Hepatocyte (in vitro differentiated cells): ENCODE measurements around the gene SYT3. TPM values are rescaled to one million over a fixed set of nuclear protein-coding genes. Genes with fewer than 3 reads are reported as not detected.
A peak's percentile ranks its signal among the peaks of the same experiment; 100 is the strongest.

Source experiments
- DNase-seq: peaks from one replicate; pipeline ENCODE4 v3.0.0-alpha.2; 2016; ENCODE audit warnings: low spot score
- H2AFZ ChIP-seq: fragments of 200-600 bp; sonication (generic); 2 replicates; pipeline ENCODE4 v1.6.0; 2016; ENCODE audit warnings: antibody characterized with exemption, mild to moderate bottlenecking
- H3K27ac ChIP-seq: fragments of 200-600 bp; sonication (generic); 2 replicates; pipeline ENCODE4 v1.5.1; 2016; ENCODE audit warnings: mild to moderate bottlenecking
- H3K27me3 ChIP-seq: fragments of 200-600 bp; sonication (generic); 2 replicates; pipeline ENCODE4 v1.6.1; 2016
- H3K36me3 ChIP-seq: fragments of 200-600 bp; sonication (generic); replicated peaks from 2 replicates; pipeline ENCODE4 v1.5.1; 2016; ENCODE audit warnings: low read depth; ENCODE audit not compliant: insufficient read depth
- H3K4me1 ChIP-seq: fragments of 200-600 bp; sonication (generic); 2 replicates; pipeline ENCODE4 v1.5.1; 2016; ENCODE audit warnings: mild to moderate bottlenecking, moderate library complexity; ENCODE audit not compliant: insufficient read depth
- H3K4me2 ChIP-seq: fragments of 200-600 bp; sonication (generic); 2 replicates; pipeline ENCODE4 v1.6.0; 2016
- H3K4me3 ChIP-seq: fragments of 200-600 bp; sonication (generic); 2 replicates; pipeline ENCODE4 v1.5.1; 2016; ENCODE audit warnings: mild to moderate bottlenecking
- H3K79me2 ChIP-seq: fragments of 200-600 bp; sonication (generic); 2 replicates; pipeline ENCODE4 v1.6.0; 2017; ENCODE audit warnings: mild to moderate bottlenecking
- H3K9me2 ChIP-seq: fragments of 200-600 bp; sonication (generic); replicated peaks from 2 replicates; pipeline ENCODE4 v1.6.0; 2017; ENCODE audit warnings: mild to moderate bottlenecking; ENCODE audit not compliant: insufficient read depth
- H3K9me3 ChIP-seq: fragments of 200-600 bp; sonication (generic); 2 replicates; pipeline ENCODE4 v1.5.1; 2016; ENCODE audit warnings: low read depth, mild to moderate bottlenecking
- H4K20me1 ChIP-seq: fragments of 200-600 bp; sonication (generic); 2 replicates; pipeline ENCODE4 v1.6.0; 2016; ENCODE audit warnings: mild to moderate bottlenecking; ENCODE audit not compliant: insufficient read depth, poor library complexity, severe bottlenecking
- CTCF ChIP-seq: fragments of 200-600 bp; sonication (generic); IDR thresholded peaks from 2 replicates; pipeline ENCODE4 v1.5.1; 2016; ENCODE audit warnings: antibody characterized with exemption, mild to moderate bottlenecking; ENCODE audit not compliant: poor library complexity
- EZH2 ChIP-seq: fragments of 200-600 bp; sonication (generic); IDR thresholded peaks from 2 replicates; pipeline ENCODE4 v1.6.1; 2016; ENCODE audit warnings: antibody characterized with exemption, mild to moderate bottlenecking, borderline replicate concordance
- EZH2phosphoT487 ChIP-seq: fragments of 200-600 bp; sonication (generic); IDR thresholded peaks from one replicate; pipeline ENCODE4 v1.6.1; 2018; ENCODE audit warnings: antibody characterized with exemption, mild to moderate bottlenecking, low read depth, moderate library complexity; ENCODE audit not compliant: unreplicated experiment, severe bottlenecking
- WGBS: methylation state at CpG from one replicate; pipeline ENCODE4 v1.1.6; 2016; ENCODE audit warnings: low lambda C conversion rate; ENCODE audit errors: missing lambda C conversion rate; 5-methylcytosine and 5-hydroxymethylcytosine counted together
- polyA plus RNA-seq: library from polyadenylated mRNA; unstranded; fragments of >200 nt; fragmentation: Nextera tagmentation; extraction: Ambion mirVana; gene quantifications from 2 replicates; pipeline ENCODE4 v1.2.1, GENCODE V29; 2016
- total RNA-seq: library from RNA; depleted of rRNA; stranded (reverse); fragments of >200 nt; gene quantifications from 2 replicates; pipeline ENCODE4 v1.2.3, GENCODE V29; 2014

Gene SYT3
- total and polyA plus RNA-seq, 2 experiments from 2014 or later: 1.5 to 2.2 TPM

GRCh38 chr19:50645107-50645506 is 5.4 kb upstream of the SYT3 start:
- Histone ChIP-seq H3K4me3 (no peak overlapping the region), H3K79me2 (no peaks in the 10 kb centered on the region), H3K4me2 (no peak overlapping the region), H3K27ac (no peak overlapping the region), H3K9me3 (no peaks in the 10 kb centered on the region), H4K20me1 (no peaks in the 10 kb centered on the region), H3K36me3 (no peaks in the 10 kb centered on the region), H3K4me1 (no peaks in the 10 kb centered on the region), H3K9me2 (no peaks in the 10 kb centered on the region), H2AFZ (no peak overlapping the region), H3K27me3 (peaks cover 18% of the 10 kb centered on the region)
- 83% methylated on average over 6 of the region's 6 CpGs for WGBS
- DNase-seq: no peak
- TF ChIP-seq EZH2 (no peak), CTCF (no peak), EZH2phosphoT487 (no peak)

- H3K4me3 ChIP-seq: no peak overlapping the region
Measured at GRCh38 chr19:50644315-50644915, 4.7 kb upstream of the SYT3 start.

GRCh38 chr19:50640368-50640767 is 687 bp upstream of the SYT3 start:
- Histone ChIP-seq H3K4me3 (no peak overlapping the region), H3K9me3 (no peaks in the 10 kb centered on the region), H3K9me2 (no peaks in the 10 kb centered on the region), H3K27me3 (peaks cover 37% of the 10 kb centered on the region), H3K4me1 (no peaks in the 10 kb centered on the region), H3K27ac (no peak overlapping the region), H4K20me1 (no peaks in the 10 kb centered on the region), H3K36me3 (no peaks in the 10 kb centered on the region), H3K4me2 (peak overlapping the region; percentile 99), H2AFZ (no peak overlapping the region), H3K79me2 (no peaks in the 10 kb centered on the region)
- DNase-seq: no peak
- 84% methylated on average over 2 of the region's 2 CpGs for WGBS
- TF ChIP-seq CTCF (no peak), EZH2phosphoT487 (no peak), EZH2 (no peak)

More at GRCh38 chr19:50644315-50644915, 4.7 kb upstream of the SYT3 start:
- TF ChIP-seq EZH2phosphoT487 (no peak), EZH2 (no peak), CTCF (no peak)
- no peak overlapping the region for H3K4me2 ChIP-seq
- no peaks in the 10 kb centered on the region for H3K9me2 ChIP-seq
- H3K27ac ChIP-seq: no peak overlapping the region
- no peaks in the 10 kb centered on the region for H3K4me1 ChIP-seq
- no peaks in the 10 kb centered on the region for H4K20me1 ChIP-seq
- DNase-seq: no peak
- no peaks in the 10 kb centered on the region for H3K9me3 ChIP-seq
- 61% methylated on average over 1 of the region's 1 CpG for WGBS
- no peak overlapping the region for H2AFZ ChIP-seq
- peaks cover 18% of the 10 kb centered on the region for H3K27me3 ChIP-seq
- no peaks in the 10 kb centered on the region for H3K79me2 ChIP-seq
- no peaks in the 10 kb centered on the region for H3K36me3 ChIP-seq
